Stimulated activated CD8-positive, alpha-beta memory T cell treated with anti-CD3 and anti-CD28 coated beads, Interleukin-12 subunit alpha, Interleukin-12 subunit beta, amount 100 ng/mL, for 1 hour (primary cell): ENCODE results near the gene DCAF12.

Experiments used
- DNase-seq: peaks from one replicate; pipeline ENCODE4 v3.0.0-alpha.2; 2020; ENCODE audit warnings: low read depth

The DCAF12 gene

DNA sequence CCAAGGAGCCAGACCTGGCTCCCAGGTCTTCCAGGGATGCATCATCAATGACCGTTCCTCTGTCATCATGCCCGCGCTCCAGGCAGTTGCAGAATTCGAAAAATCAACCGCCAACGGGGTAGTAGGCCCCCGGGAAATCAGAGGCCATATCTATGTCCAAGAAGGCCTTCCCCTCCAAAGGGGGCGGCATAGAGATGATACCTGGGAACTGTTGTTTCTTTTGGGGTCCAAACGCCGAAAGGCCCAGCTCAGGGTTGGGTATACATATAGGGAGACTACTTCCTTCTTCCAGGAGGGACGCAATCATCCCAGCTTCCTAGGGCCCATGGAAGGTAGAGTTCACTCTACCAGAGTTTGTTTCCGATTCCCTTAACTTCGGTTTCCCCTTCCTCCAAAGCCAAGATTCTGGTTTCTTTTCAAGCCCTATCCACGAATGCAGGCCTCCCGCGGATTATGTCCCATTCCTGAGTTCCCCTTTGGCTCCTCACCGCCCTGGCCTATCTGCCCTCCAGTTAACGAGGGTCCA, 754 bp downstream of the DCAF12 start:
- DNase-seq: no peak

DNA sequence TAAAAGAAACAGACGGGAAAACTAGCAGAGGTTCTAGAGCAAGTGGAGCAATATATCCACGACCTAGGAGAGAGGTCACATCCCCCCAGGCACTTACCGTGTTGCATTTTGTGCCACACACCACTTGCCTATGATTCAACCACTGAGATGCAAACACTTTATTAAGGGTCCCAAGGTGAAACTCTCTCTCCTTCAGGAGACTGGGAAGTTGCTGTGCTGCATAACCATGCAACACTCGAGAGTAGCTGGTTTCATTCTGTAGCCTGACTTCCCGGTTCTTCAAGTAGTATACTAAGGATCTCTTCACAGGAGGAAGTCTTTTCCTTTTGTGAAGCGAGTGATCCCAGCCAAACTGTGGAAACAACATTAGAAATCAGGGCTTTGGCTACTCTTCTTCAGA, 1.6 kb downstream of the DCAF12 start:
- no peak for DNase-seq

DNA sequence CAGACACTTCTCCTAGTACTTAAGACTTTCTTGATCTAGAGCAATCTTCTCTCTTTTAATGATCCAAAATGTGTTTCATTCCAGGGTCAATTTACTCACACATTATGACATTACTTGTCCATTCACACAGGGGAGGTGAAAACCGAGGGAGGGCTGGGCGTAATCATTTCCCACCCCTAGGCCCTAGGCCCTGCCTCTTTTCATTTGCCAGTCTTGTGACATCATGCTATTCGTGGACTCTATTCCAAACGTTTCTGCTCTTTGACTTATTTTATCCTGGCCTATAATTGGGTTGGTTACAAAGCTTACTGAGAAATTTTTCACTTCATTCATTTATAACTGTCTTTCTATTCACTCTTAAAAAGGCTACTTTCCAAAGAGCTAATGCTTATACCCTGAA, 2.4 kb downstream of the DCAF12 start:
- no peak for DNase-seq

- no peak for DNase-seq
Measured at GRCh38 chr9:34123682-34124081, 2.8 kb downstream of the DCAF12 start.

DNA sequence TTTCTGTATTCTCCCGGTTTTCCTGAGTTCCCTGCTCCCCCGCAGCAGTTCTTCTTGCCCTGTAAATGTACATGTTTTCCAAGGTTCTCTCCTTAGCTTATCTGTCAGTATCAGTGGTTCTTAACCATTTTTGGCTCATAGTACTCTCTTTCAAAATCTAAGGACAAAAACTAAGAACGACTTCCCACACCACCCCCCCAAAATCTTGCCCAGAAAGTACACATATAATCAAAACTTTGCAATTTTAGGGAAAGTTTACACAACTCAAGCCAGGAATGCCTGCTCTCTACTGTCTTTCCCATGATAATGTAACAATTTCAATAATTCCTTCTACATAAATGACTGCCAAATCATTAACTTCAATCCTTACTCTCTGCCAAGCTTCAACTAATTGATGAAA, 4.5 kb downstream of the DCAF12 start:
- DNase-seq: no peak

- no peak for DNase-seq
Measured at GRCh38 chr9:34119713-34120112, 6.8 kb downstream of the DCAF12 start.

- no peak for DNase-seq
Measured at GRCh38 chr9:34114436-34114835, 12.1 kb downstream of the DCAF12 start.

- DNase-seq: no peak
Measured at GRCh38 chr9:34106110-34106509, 20.4 kb downstream of the DCAF12 start.

GRCh38 chr9:34102796-34103195, 23.7 kb downstream of the DCAF12 start:
- no peak for DNase-seq

DNA sequence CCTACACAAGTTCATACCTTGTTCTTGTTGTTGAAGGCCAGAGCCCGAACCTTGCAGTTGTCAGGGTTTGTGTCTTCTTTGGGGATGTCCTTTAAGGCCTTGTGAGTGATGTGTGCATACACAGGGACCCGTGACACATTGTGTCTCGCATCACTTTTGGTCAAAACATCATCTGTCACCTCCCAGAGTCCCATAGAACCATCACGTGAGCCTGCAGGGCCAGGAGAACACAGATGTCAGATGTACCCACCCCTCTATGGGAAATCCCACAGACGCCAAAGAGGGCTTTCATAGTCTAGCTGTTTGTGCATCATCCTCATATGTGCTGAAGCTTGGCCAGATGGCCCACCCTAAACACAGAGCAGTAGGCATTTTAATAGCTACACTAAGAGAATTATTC, 28.2 kb downstream of the DCAF12 start:
- no peak for DNase-seq

GRCh38 chr9:34097865-34098264, 28.6 kb downstream of the DCAF12 start:
- no peak for DNase-seq

GRCh38 chr9:34096751-34097150, 29.7 kb downstream of the DCAF12 start:
- no peak for DNase-seq

GRCh38 chr9:34093578-34093977, 32.9 kb downstream of the DCAF12 start:
- no peak for DNase-seq

DNA sequence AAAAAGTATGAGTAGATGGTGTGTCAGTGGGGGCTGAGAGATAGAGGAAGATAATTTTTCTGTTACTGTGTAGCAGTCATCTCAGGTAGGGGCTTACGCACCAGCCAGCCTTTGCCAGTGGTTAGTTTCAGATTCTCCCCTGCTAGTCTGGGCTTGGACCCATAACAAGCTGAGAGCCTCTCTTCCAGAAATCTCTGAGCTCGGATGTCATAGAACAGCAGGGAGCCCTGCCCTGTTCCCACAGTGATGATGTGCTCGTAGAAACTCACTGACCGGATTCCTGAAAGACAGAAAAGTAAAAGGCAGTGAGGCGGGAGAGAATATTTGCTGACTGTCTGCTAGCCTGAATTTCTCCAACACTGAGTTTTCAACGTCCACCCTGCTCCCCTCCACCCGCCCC, 37.2 kb downstream of the DCAF12 start:
- no peak for DNase-seq

DNA sequence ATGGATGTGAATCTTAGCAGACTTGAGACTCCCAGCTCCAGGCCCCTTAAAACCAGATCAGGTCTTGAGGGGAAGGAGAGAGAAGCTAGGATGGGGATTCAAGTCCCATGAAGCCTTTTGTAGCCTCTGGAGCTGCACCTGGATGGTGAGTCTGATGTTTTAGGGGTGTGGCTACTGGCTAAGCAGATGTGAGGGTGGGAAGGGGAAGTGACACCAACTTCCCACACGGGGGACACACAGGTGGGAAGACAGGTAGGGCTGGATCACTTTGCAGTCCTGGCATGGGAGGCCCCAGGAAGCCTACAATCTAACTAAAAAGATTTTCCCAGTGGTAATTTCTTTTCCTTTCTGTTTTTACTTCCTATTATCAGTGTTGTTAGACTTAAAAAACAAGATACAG, 39.1 kb downstream of the DCAF12 start:
- no peak for DNase-seq

GRCh38 chr9:34086864-34087263, 39.6 kb downstream of the DCAF12 start:
- DNase-seq: no peak

- DNase-seq: no peak
Measured at GRCh38 chr9:34085581-34086500, 40.7 kb downstream of the DCAF12 start.

DNA sequence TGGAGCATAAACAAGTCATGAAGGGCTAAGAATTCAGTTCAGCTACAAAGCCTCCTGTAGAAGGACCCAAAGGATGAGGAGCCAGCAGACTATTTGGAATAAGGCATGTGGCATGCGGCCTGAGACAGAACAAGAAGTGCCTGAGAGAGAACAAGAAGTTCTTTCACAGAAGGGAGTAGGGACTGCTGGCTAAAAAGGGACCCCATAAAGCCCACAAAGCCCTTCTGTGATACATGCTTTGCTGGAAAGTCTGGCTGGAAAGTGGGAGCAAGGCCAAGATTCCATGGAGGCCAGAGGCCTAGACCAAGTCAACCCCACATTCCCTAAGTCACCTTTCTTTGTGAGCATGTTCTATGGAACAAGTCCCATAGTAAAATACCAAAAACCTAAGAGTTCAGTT, 41.9 kb downstream of the DCAF12 start:
- DNase-seq: no peak

DNA sequence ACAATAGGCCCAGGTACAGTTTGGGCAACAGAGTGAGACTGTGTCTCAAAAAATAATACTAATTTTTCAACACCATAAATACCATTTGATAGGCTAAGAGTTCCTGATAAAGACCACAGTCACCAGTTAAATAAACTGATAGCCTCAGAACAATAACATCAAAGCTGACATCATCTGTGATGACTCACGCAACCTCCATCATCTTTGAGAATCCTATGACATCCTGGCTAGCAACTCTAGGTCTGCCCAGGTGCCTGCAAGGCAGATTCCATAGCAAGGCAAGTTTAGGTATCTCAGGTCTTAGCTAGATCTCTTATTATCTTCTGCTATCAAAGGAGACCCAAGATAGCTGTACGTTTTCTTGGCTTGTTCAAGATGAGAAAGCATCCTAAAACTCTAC, 47.3 kb downstream of the DCAF12 start:
- no peak for DNase-seq

DNA sequence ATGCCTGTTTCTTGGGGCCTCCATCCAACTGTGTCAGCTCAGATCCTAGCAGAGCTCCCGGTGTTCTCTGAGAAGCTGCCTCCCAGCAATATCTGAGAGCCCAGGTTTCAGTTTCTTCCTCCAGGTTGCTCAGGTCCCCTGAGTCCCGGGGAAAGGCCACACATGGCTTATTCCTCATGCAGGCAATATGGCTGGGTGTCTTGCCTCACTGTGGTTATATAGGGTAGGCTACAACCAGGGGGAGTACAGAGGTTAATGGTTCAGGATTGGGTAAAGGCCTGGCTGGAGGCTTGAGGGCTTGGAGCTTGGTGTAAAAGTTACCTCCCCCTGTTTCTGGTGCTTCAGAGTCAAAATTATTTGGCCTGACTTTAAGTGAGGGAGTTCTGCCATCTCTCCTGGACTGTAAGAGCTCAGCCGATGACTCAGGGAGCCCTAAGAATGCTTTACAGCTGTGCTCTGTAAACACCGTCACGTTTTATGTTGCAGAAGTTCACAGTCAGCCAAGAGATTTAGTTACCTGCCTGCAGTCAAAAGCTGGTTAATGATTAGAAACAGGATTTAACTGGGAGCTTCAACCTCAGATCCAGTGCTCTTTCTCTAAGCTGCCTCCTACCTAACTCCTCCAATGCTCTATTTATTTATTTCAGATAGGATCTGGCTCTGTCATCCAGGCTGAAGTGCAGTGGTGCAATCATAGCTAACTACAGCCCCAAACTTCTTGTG, 53.5 kb downstream of the DCAF12 start:
- no peak for DNase-seq

DNA sequence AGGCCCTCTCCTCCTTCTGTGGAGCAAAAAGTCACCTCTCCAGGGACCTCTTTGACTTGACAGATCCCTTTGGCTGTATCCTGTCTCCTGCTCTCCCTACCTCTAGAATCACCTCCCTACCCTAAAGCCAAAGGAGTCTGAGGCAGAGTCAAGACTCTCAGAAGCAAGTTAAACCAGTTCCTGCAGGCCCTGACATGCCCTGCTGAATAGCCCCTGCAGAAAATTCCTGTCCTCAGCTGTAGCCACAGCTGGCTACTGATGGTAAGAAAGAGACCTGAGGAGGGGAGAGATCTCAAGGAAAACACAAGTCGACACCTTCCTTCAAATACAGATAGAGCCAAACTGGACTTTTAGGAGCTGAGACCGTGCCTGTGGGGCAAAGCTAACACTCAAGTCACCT, 54.1 kb downstream of the DCAF12 start:
- DNase-seq: no peak

DNA sequence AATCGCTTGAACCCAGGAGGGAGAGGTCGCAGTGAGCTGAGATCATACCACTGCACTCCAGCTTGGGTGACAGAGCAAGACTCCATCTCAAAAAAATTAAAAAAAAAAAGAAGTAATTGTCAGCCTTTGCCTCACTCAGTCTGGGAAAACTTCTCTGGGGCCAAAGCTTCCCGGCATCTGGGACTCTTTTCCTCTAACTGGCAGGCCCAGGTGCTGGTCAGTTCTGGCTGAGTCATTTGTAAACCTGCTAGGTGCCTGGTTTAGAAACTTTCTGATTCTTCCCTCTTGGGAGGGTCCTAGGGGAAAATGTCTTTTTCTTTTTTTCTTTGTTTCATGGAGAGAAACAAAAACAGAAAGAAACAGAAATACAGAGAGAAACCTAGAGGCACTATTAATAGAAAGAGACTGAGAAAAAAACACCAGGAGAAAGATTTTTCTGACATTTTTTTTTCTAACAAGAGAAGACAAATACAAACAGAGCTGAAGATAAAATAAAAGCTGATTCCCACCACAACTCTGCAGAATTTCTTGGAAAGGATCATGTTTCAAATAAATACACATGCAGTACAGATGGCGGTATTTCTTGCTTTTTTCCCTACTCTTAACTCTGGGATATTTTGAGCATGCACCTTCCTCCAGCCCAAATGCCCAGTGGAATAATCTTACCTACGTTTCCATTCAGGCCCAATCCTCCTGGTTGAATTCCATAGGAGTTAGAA, 55.7 kb downstream of the DCAF12 start:
- DNase-seq: no peak

GRCh38 chr9:34069831-34070230, 56.7 kb downstream of the DCAF12 start:
- no peak for DNase-seq
